PC-9 (cell line): Measurements from ENCODE around the gene SLC22A4.

Experiments
- EZH2 ChIP-seq: fragments of 200-600 bp; sonication (generic); IDR thresholded peaks from 2 replicates; pipeline ENCODE4 v1.8.0; 2017; ENCODE audit warnings: antibody characterized with exemption, low read depth
- TF ChIP-seq, protein P1 (sequence below): fragments of 200-600 bp; sonication (generic); conservative IDR thresholded peaks from 2 replicates; pipeline ENCODE4 v1.6.1; 2017; ENCODE audit warnings: mixed run types, antibody characterized with exemption, mild to moderate bottlenecking, moderate library complexity

DNA sequence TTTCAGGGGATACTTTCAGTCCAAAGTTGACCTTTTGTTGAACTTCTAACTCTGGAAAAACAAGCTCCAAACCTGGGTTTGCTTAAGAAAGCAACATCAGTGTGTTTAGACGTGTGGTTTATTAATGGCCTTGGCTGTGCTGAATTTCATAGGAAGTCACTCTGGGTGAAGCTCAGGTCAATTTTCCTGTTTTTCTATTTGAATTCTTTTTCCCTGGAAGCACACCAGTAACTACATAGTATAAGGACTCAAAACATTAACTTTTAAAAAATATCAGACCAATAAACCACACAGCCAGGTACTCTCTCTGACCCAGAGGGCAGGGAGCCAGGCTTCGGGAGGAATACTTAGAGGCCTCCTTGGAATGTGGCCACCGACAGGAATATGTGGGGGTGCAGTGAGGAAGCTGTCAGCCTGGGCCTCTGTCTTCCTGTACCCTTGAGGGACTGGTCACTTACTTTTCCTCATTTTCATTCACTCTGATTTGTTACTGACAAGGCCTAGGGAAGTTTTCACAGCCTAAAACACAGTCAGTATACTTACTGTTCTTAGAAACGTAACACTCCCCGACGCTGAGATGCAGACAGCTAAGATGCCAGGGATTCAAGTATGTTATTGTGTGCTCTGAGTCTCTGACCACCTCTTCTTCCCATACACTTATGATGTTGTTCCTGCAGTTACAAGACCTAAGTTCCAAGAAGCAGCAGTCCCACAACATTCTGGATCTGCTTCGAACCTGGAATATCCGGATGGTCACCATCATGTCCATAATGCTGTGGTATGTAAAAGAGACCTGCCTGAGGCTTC is 94.3 kb downstream of the SLC22A4 start:
- TF ChIP-seq, protein P1, sequence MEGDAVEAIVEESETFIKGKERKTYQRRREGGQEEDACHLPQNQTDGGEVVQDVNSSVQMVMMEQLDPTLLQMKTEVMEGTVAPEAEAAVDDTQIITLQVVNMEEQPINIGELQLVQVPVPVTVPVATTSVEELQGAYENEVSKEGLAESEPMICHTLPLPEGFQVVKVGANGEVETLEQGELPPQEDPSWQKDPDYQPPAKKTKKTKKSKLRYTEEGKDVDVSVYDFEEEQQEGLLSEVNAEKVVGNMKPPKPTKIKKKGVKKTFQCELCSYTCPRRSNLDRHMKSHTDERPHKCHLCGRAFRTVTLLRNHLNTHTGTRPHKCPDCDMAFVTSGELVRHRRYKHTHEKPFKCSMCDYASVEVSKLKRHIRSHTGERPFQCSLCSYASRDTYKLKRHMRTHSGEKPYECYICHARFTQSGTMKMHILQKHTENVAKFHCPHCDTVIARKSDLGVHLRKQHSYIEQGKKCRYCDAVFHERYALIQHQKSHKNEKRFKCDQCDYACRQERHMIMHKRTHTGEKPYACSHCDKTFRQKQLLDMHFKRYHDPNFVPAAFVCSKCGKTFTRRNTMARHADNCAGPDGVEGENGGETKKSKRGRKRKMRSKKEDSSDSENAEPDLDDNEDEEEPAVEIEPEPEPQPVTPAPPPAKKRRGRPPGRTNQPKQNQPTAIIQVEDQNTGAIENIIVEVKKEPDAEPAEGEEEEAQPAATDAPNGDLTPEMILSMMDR = no peak
- no peak for TF ChIP-seq EZH2
